Liver (tissue), 9 donors: ENCODE results near the gene SYT2. TPM values are rescaled to one million over a fixed set of nuclear protein-coding genes. Genes with fewer than 3 reads are reported as not detected.
"Not testable (repeated sequence)": the region's sequence is repeated elsewhere in the genome, so short reads cannot be mapped to it uniquely, and the experiment has no call there.

Experiments
- DNase-seq: peaks from one replicate; pipeline ENCODE4 v3.0.0-alpha.2; 2017; ENCODE audit warnings: low spot score
- H3K27ac ChIP-seq, 2 donors: one replicate each; pipeline ENCODE4 v1.7.0; 2013; ENCODE audit warnings: inconsistent platforms in 2 of 2, low read length in 2 of 2, control low read depth in 1 of 2, low read depth in 1 of 2, mild to moderate bottlenecking in 1 of 2
- H3K27me3 ChIP-seq, 4 donors: one replicate each; pipeline versions ENCODE4 v1.6.1 to v1.7.0; 2013; ENCODE audit warnings: low read length in 3 of 4, inconsistent platforms in 1 of 4, mild to moderate bottlenecking in 1 of 4, moderate library complexity in 1 of 4; ENCODE audit not compliant: control insufficient read depth in 4 of 4, insufficient read depth in 4 of 4
- H3K36me3 ChIP-seq, 4 donors: one replicate each; pipeline versions ENCODE4 v1.6.1 to v1.7.0; 2013; ENCODE audit warnings: low read length in 3 of 4, mild to moderate bottlenecking in 3 of 4, low read depth in 1 of 4, moderate library complexity in 1 of 4; ENCODE audit not compliant: control insufficient read depth in 4 of 4, insufficient read depth in 3 of 4
- H3K4me1 ChIP-seq, 4 donors: one replicate each; pipeline versions ENCODE4 v1.6.1 to v1.7.0; 2013; ENCODE audit warnings: low read length in 3 of 4, mild to moderate bottlenecking in 3 of 4, moderate library complexity in 1 of 4; ENCODE audit not compliant: control insufficient read depth in 4 of 4, insufficient read depth in 4 of 4
- H3K4me3 ChIP-seq, 3 donors: one replicate each; pipeline versions ENCODE4 v1.6.1 to v1.7.0; 2013; ENCODE audit warnings: low read length in 3 of 3, control low read depth in 1 of 3, low read depth in 1 of 3, mild to moderate bottlenecking in 1 of 3
- H3K9ac ChIP-seq, 2 donors: one replicate each; pipeline ENCODE4 v1.7.0; 2013; ENCODE audit warnings: low read length in 2 of 2, mild to moderate bottlenecking in 2 of 2, moderate library complexity in 2 of 2, control low read depth in 1 of 2, low read depth in 1 of 2
- H3K9me3 ChIP-seq, 4 donors: one replicate each; pipeline versions ENCODE4 v1.6.1 to v1.7.0; 2013; ENCODE audit warnings: low read length in 3 of 4; ENCODE audit not compliant: control insufficient read depth in 4 of 4
- GABPA ChIP-seq, 2 donors: IDR thresholded peaks in 1 of 2; conservative IDR thresholded peaks in 1 of 2; 2 replicates each; pipeline ENCODE4 v1.6.1; 2016; ENCODE audit warnings: antibody characterized with exemption in 2 of 2, mild to moderate bottlenecking in 1 of 2, moderate library complexity in 1 of 2
- HNF4A ChIP-seq, 2 donors: conservative IDR thresholded peaks; 2 replicates each; pipeline ENCODE4 v1.6.1; 2016; ENCODE audit warnings: antibody characterized with exemption in 2 of 2, mild to moderate bottlenecking in 2 of 2
- NR2F2 ChIP-seq: IDR thresholded peaks from 2 replicates; pipeline ENCODE4 v1.6.1; 2016; ENCODE audit warnings: antibody characterized with exemption
- RAD21 ChIP-seq, 2 donors: IDR thresholded peaks; 2 replicates each; pipeline ENCODE4 v1.6.1; 2016; ENCODE audit warnings: antibody characterized with exemption in 2 of 2, mild to moderate bottlenecking in 2 of 2
- SP1 ChIP-seq: IDR thresholded peaks from 2 replicates; pipeline ENCODE4 v1.6.1; 2018; ENCODE audit warnings: antibody characterized with exemption, mild to moderate bottlenecking
- YY1 ChIP-seq: IDR thresholded peaks from 2 replicates; pipeline ENCODE4 v1.6.1; 2016; ENCODE audit warnings: antibody characterized with exemption, mild to moderate bottlenecking
- ZBTB33 ChIP-seq: IDR thresholded peaks from 2 replicates; pipeline ENCODE4 v1.6.1; 2016; ENCODE audit warnings: antibody characterized with exemption
- WGBS: extraction: QIAGEN DNeasy Blood & Tissue Kit; methylation state at CpG from one replicate; pipeline ENCODE4 v1.1.7; 2013; 5-methylcytosine and 5-hydroxymethylcytosine counted together
- polyA plus RNA-seq, 2 donors: library from polyadenylated mRNA; stranded (reverse) in 1 of 2; unstranded in 1 of 2; fragments of 200-250 nt in 1 of 2; fragments of >200 nt in 1 of 2; fragmentation: Nextera tagmentation in 1 of 2; extraction: Ambion mirVana in 1 of 2; gene quantifications; one replicate each; pipeline versions ENCODE4 v1.2.1 to v1.2.3, GENCODE V29; 2013 to 2015
- total RNA-seq, 2 donors: library from RNA; depleted of rRNA; stranded (reverse); fragments of >200 nt; gene quantifications; one replicate each; pipeline ENCODE4 v1.2.3, GENCODE V29; 2014
- donor health status: healthy.
- donor health status: healthy.
- donor health status: healthy.
- donor health status: healthy.
- donor health status: healthy.

The SYT2 gene
- total and polyA plus RNA-seq, 4 donors: under 0.01 to 0.07 TPM; not detected in 2

DNA sequence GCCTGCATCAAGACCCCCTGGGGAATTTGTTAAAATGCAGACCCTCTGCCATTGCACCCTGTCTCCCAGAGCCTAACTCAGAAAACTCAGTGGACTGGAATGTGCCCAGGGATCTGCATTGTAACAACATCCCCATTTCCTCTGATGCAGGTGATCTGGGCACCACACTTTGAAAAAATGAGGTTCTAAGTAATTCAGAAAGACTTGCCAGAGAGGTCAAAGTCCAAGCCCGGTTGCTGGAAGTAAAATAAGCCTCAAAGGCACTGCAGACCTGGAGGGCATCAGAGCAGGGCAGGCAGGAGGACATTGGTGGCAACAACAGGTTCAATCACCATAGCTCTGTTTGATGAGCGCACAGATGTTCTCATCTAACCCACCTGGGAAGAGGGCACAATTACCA is 90.7 kb downstream of the SYT2 start:
- DNase-seq: no peak
- 56% methylated on average over 2 of the region's 2 CpGs for WGBS
- no peak overlapping the region for H3K9ac ChIP-seq

GRCh38 chr1:202619012-202619411 is 91.2 kb downstream of the SYT2 start:
- not testable (repeated sequence) for DNase-seq, H3K4me3 ChIP-seq, H3K27me3 ChIP-seq, H3K27ac ChIP-seq, H3K36me3 ChIP-seq, H3K9me3 ChIP-seq, H3K9ac ChIP-seq
- 82% methylated on average over 11 of the region's 11 CpGs for WGBS
- H3K4me1 ChIP-seq: peaks cover 0 to 11% (median 4%) of the 10 kb centered on the region in 4 donors

More for the DNA sequence above, 90.7 kb downstream of the SYT2 start:
- Histone ChIP-seq H3K27me3 (no peaks in the 10 kb centered on the region), H3K36me3 (no peaks in the 10 kb centered on the region), H3K4me3 (no peak overlapping the region), H3K9me3 (no peaks in the 10 kb centered on the region), H3K27ac (no peak overlapping the region), H3K4me1 (peaks cover 0 to 11% (median 4%) of the 10 kb centered on the region in 4 donors)
- TF ChIP-seq GABPA (IDR thresholded peaks at IDR 0.05 in 1 of 2, conservative IDR thresholded peaks at IDR 0.05 in 1 of 2) (no peak), HNF4A (conservative IDR thresholded peaks at IDR 0.05) (peak; percentile 31 to 63)

- Histone ChIP-seq H3K27me3 (no peaks in the 10 kb centered on the region), H3K4me1 (peaks cover 0 to 11% (median 4%) of the 10 kb centered on the region in 4 donors), H3K4me3 (no peak overlapping the region), H3K9me3 (no peaks in the 10 kb centered on the region), H3K9ac (no peak overlapping the region), H3K36me3 (no peaks in the 10 kb centered on the region), H3K27ac (no peak overlapping the region)
- 86% methylated on average over 13 of the region's 13 CpGs for WGBS
- no peak for DNase-seq
- TF ChIP-seq ZBTB33: no peak
Observed at GRCh38 chr1:202616355-202616915, 93.8 kb downstream of the SYT2 start.

DNA sequence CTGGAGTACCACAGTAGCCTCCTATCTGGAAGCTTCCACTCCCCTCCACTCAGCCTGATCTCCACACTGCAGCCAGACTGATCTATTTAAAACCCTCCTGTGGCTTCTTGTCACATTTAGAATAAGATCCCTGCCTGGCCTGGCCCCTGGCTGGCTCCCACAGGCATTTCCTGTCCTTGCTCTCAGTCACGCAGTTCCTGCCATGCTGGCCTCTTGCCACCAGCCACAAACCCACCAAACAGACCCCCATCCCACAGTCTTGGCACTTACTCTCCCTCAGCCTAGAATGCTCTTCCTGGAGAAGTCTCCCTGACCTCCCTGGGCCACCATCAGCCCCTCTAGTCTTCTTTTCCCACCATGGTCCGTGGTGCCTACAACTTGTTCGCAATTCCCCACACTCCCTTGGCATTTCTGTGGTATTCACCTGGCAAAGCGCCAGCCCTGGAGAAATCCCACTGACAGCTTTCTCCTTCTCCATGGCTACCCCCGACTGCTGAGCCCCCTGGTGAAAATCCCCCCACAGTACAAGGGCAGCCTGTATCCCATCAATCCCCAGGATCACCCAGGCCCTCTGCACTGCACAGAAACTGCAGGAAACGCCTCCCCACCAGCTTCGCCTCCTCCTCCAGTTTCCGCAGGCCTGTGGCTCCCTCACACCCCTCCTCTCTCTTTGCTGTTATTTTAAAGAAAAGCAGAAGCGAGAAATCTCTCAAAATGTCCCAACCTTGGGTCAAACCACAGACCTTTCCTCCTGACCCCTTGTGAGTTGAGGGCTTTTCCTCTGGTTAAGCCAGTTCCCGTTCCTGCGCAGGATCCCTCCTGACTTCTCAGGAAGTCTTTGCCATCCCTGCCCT is 94.5 kb downstream of the SYT2 start:
- H3K9ac ChIP-seq: no peak overlapping the region

DNA sequence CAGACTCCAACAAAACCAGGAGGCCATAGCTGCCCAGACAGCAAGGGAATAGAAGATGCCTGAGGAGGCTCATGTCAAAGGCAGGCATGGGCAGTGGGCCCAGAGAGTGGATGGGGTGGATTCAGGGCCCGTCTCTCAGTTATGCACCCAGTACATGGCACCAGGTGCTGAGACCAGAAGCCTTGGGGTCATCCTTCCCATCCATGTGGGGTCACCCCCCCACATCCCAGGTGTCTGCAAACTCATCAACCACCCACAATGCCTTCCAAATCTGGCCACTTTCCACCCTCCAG is 95.1 kb downstream of the SYT2 start:
- not testable (repeated sequence) for DNase-seq, H3K27me3 ChIP-seq, H3K9me3 ChIP-seq, H3K36me3 ChIP-seq, H3K4me3 ChIP-seq, H3K9ac ChIP-seq
- Histone ChIP-seq H3K27ac (peak overlapping the region; percentile 7 to 12), H3K4me1 (peaks cover 0 to 11% (median 4%) of the 10 kb centered on the region in 4 donors)
- 79% methylated on average over 1 of the region's 1 CpG for WGBS

More for the DNA sequence above, 94.5 kb downstream of the SYT2 start:
- WGBS: 59% methylated on average over 11 of the region's 11 CpGs
- H3K9me3 ChIP-seq: no peaks in the 10 kb centered on the region
- peak overlapping the region in 1 of 2 donors; percentile 12 for H3K27ac ChIP-seq
- H3K36me3 ChIP-seq: no peaks in the 10 kb centered on the region
- no peak for DNase-seq
- H3K4me3 ChIP-seq: no peak overlapping the region
- TF ChIP-seq NR2F2 (peak; percentile 85), SP1 (no peak), YY1 (no peak), RAD21 (IDR thresholded peaks at IDR 0.05) (no peak)
- peaks cover 0 to 11% (median 4%) of the 10 kb centered on the region in 4 donors for H3K4me1 ChIP-seq
- H3K27me3 ChIP-seq: no peaks in the 10 kb centered on the region
